ENCODE data around the gene MT1F.
"Not testable (repeated sequence)": the region's sequence is repeated elsewhere in the genome, so short reads cannot be mapped to it uniquely, and the experiment has no call there.

The MT1F gene

DNA sequence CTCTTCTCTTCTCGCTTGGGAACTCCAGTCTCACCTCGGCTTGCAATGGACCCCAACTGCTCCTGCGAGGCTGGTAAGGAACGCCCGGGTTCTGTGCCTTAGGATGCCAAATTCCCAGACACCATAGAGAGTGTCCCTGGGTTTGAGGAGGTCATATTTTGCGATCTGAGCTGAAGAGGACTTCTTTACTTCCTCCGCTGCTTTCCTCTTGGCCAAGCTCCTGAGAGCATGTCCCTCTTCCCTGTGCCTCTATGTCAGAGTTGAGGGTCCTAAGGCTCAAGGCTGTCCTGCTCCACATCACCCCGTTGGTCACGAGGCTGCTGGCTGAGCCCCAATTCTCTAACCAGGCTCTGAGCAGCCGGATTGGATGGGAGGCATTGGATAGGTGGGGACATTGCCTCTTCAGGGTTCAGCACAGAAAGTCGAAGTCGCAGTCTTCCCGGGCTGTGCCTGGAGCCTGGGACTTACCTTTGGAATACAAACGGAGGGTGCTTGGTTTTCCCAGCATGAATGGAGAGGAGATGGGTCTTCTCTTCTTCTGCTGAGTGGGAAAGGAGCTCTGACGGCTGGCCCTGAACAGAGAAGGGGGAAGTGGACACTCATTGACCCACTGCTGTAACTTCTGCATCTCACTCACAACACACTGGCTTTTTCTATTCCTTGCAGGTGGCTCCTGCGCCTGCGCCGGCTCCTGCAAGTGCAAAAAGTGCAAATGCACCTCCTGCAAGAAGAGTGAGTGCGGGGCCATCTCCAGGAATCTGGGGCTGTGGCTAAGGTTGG lies 12.3 kb downstream of the MT1F start:
- in situ Hi-C loops (cut with HindIII; ENCODE audit: low sequenced_read_pairs) = loop anchor here (5.0 kb wide), 1 partner anchor 47 kb away; no protein-coding TSS in a partner anchor

GRCh38 chr16:56670620-56670934 lies 12.8 kb downstream of the MT1F start:
- in situ Hi-C loops (cut with HindIII; ENCODE audit: low sequenced_read_pairs) = no loop called here

GRCh38 chr16:56671691-56672090 lies 13.9 kb downstream of the MT1F start:
- in situ Hi-C loops (cut with HindIII; ENCODE audit: low sequenced_read_pairs) = not testable (repeated sequence)

DNA sequence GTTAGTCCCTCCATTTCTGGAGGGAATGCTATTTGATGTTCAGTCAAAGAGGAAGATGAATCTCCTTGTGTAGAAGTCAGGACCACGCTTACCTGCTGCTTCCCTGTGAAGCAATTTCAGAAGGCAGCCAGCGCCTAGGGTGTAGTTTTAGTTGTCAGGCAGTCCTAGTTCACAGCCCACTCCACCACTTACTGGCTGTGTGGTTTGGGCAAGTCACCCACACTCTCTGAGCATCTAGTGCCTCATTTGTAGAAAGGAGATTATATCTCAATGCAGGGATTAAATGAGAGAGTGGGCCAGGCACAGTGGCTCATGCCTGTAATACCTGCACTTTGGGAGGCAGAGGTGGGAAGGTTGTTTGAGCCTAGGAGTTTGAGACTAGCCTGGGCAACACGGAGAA lies 14.4 kb downstream of the MT1F start:
- in situ Hi-C loops (cut with HindIII; ENCODE audit: low sequenced_read_pairs) = not testable (repeated sequence)

GRCh38 chr16:56672761-56673536 lies 15.2 kb downstream of the MT1F start:
- in situ Hi-C loops (cut with HindIII; ENCODE audit: low sequenced_read_pairs) = no loop called here

GRCh38 chr16:56673921-56674320 lies 16.2 kb downstream of the MT1F start:
- in situ Hi-C loops (cut with HindIII; ENCODE audit: low sequenced_read_pairs) = no loop called here

GRCh38 chr16:56674570-56674969 lies 16.8 kb downstream of the MT1F start:
- in situ Hi-C loops (cut with HindIII; ENCODE audit: low sequenced_read_pairs) = not testable (repeated sequence)

DNA sequence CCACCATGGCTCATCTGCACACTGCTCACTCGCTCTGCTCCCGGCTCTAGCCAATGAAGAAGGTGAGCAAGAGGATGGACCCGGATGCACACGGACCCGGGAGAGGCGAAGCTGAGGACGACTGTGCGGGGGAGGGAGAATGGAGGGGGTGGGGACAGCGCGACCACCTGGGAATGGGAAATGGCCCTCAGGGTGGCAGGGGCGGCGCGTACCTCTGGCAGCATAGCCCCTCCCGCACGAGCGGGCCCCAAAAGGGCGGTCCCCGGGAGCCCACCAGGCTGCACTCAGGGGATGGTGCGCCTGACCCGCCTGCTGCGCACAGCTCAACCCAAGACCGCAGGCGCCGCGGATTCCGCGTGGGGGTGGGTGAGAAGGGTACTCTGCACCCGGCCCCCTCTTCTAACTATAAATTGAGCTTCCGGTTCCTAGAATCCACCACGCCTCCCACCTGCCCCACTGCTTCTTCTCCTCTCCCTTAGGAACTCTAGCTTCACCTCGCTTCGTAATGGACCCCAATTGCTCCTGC lies 18.0 kb downstream of the MT1F start:
- in situ Hi-C loops (cut with HindIII; ENCODE audit: low sequenced_read_pairs) = no loop called here

- in situ Hi-C loops (cut with HindIII; ENCODE audit: low sequenced_read_pairs) = no loop called here
These were observed 19.7 kb downstream of the MT1F start for GRCh38 chr16:56677474-56677873.

DNA sequence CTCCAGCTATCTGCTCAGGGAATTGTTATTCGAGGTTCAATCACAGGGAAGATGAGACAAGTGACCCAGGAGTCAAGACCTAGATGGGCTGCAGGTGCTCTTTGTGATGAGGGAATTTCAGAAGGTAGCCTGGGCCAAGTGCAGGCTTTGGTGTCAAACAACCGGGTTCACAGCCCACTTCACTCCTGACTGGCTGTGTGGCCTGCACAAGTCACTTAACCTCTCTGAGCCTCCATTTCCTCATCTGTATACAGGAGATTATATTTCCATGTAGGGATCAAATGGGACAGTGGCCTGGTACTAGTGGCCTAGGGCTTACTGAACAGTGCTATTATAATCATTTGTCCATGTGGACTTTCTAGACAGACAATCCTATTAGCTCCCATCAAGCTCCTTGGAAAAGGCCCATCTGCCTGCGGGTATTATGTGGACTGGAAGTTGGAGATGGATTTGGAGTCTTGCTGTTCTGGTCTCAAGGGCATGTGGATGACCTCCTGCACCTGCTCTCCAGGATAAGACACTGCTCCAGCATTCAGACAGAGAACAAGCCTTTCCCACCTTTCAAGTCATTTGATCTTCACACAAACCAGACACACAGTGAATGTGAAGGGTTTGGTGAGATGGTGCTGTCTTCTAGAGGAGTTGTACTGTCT lies 21.4 kb downstream of the MT1F start:
- in situ Hi-C loops (cut with HindIII; ENCODE audit: low sequenced_read_pairs) = no loop called here

DNA sequence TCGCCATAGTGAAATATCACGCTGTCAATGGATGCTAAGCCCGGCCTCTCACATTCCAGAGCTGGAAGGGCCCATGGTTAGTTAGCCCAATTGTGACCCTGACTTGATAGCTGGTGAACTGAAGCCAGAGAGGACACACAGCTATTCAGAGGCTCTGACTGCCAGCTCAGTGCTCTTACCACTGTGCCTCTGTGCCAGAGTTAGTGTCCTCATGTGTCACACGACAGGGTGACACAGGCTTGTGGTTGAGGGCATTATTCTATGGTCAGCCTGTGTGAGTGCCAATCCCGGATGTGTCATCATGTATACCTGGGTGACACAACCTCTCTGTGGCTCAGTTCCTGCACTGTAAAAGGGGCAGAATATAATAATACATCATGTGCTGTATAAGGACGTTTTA lies 22.1 kb downstream of the MT1F start:
- in situ Hi-C loops (cut with HindIII; ENCODE audit: low sequenced_read_pairs) = no loop called here

GRCh38 chr16:56681939-56682702 lies 24.4 kb downstream of the MT1F start, which contains the start of gene MT1X:
Gene MT1X (plus strand): TSS chr16:56682470. CDS start chr16:56682541, 71 bp downstream.
- in situ Hi-C loops (cut with HindIII; ENCODE audit: low sequenced_read_pairs) = no loop called here

GRCh38 chr16:56682703-56683397 lies 25.1 kb downstream of the MT1F start:
- in situ Hi-C loops (cut with HindIII; ENCODE audit: low sequenced_read_pairs) = no loop called here

GRCh38 chr16:56683424-56684172 lies 25.8 kb downstream of the MT1F start:
- in situ Hi-C loops (cut with HindIII; ENCODE audit: low sequenced_read_pairs) = no loop called here

DNA sequence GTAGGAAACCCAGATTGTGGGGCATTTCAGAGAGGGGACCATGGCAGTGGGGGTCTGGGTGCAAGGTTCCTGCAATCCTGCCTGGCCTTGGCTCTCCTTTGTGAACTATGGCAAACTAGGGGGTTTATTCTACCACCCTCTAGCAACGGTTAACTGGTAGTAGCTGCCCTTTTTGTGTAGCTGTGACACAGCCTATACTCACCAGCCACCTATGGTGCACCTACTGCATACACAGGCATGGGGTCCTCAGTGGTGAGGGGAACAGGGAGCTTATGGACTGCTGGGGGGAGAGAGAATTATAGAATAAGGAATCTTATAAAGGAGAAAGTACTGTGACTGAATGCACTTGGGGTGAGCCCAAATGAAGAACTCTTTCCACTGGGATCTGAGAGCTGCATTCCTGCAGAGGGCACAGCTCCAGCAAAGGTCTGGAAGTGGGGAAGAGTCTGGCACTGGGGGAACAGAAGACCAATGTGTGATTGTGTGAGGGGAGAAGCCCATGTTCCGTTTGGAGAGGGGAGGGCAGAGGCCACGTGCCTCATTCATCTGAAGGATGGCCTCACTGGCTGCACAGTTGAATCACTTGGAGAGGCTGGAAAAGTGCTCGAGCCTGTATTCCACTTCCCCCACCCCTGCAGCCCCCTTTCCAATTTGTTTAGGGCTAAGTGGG lies 26.6 kb downstream of the MT1F start:
- in situ Hi-C loops (cut with HindIII; ENCODE audit: low sequenced_read_pairs) = no loop called here

- in situ Hi-C loops (cut with HindIII; ENCODE audit: low sequenced_read_pairs) = no loop called here
These were observed 27.3 kb downstream of the MT1F start for GRCh38 chr16:56684926-56685590.

DNA sequence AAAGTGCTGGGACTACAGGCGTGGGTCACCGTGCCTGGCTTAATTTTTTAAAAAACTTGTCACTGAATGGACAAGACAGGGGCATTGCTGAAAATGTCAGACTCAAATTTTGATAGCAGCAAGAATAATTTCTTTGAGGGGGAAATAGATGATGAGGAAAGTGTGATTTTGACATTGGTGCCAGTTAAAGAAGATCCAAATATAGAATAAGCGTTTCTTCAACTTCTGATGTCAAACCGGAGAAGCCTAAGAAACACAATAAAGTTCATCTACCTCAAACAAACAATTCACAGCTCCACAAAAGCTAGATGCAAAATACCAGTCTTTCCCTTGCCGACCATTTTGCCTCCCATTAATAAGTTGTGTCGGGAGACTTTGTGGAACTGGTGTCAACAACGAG lies 29.0 kb downstream of the MT1F start:
- in situ Hi-C loops (cut with HindIII; ENCODE audit: low sequenced_read_pairs) = no loop called here

- in situ Hi-C loops (cut with HindIII; ENCODE audit: low sequenced_read_pairs) = no loop called here
These were observed 31.0 kb downstream of the MT1F start for GRCh38 chr16:56688762-56689161.

Measured in endothelial cell of hepatic sinusoid (primary cell).